HG03097 (cell line): ENCODE measurements around the gene WDCP.
"Not testable (repeated sequence)": the region's sequence is repeated elsewhere in the genome, so short reads cannot be mapped to it uniquely, and the experiment has no call there.

ENCODE experiments used
- ATAC-seq: cut with Tn5 transposase; IDR thresholded peaks from one replicate; pipeline ENCODE4 v1.9.1; 2021; ENCODE audit not compliant: unreplicated experiment, low FRiP score

Gene WDCP

GRCh38 chr2:24046930-24047702 is at the start of gene WDCP:
WDCP (minus strand) TSS chr2:24047391; CDS start chr2:24039494, 7,897 bp downstream.
- ATAC-seq: peak; percentile 98

GRCh38 chr2:24095171-24095677 is 48.0 kb upstream of the WDCP start:
- not testable (repeated sequence) for ATAC-seq

- ATAC-seq: not testable (repeated sequence)
These were observed 46.1 kb upstream of the WDCP start for GRCh38 chr2:24093270-24093669.

- no peak for ATAC-seq
These were observed 41.7 kb upstream of the WDCP start for GRCh38 chr2:24088821-24089359.

GRCh38 chr2:24087032-24087431 is 39.8 kb upstream of the WDCP start:
- no peak for ATAC-seq

- ATAC-seq: no peak
These were observed 39.0 kb upstream of the WDCP start for GRCh38 chr2:24086241-24086640.

GRCh38 chr2:24085200-24085489 is 38.0 kb upstream of the WDCP start:
- ATAC-seq: no peak

- peak; percentile 74 for ATAC-seq
These were observed 37.4 kb upstream of the WDCP start, which contains the start of gene TP53I3 for GRCh38 chr2:24084386-24085199. TP53I3 (minus strand) TSS chr2:24084834; CDS start chr2:24084326, 508 bp downstream.

GRCh38 chr2:24083567-24084385 is 36.6 kb upstream of the WDCP start:
- ATAC-seq: peak; percentile 54

GRCh38 chr2:24082787-24083566 is 35.8 kb upstream of the WDCP start:
- no peak for ATAC-seq

GRCh38 chr2:24080701-24081100 is 33.5 kb upstream of the WDCP start:
- ATAC-seq: no peak

GRCh38 chr2:24077879-24078278 is 30.7 kb upstream of the WDCP start:
- ATAC-seq: no peak

GRCh38 chr2:24077535-24077877 is 30.3 kb upstream of the WDCP start:
- ATAC-seq: no peak

GRCh38 chr2:24076849-24077534 is 29.8 kb upstream of the WDCP start:
- ATAC-seq: peak; percentile 8

GRCh38 chr2:24075915-24076848 is 29.0 kb upstream of the WDCP start, which contains the start of gene SF3B6:
SF3B6 (minus strand) TSS chr2:24076326; CDS start chr2:24076229, 97 bp downstream.
- peak; percentile 87 for ATAC-seq

- ATAC-seq: no peak
These were observed 28.1 kb upstream of the WDCP start for GRCh38 chr2:24075259-24075658.

- ATAC-seq: no peak
These were observed 26.6 kb upstream of the WDCP start for GRCh38 chr2:24073816-24074215.

GRCh38 chr2:24072259-24072658 is 25.1 kb upstream of the WDCP start:
- ATAC-seq: no peak
